H7 (cell line): Measurements from ENCODE around the gene TNFRSF1B. TPM values are rescaled to one million over a fixed set of nuclear protein-coding genes. Genes with fewer than 3 reads are reported as not detected.

ENCODE experiments used
- DNase-seq: peaks from one replicate; pipeline ENCODE4 v3.0.0; 2012
- H3K27me3 ChIP-seq: 2 replicates; pipeline ENCODE4 v1.6.0; 2011; ENCODE audit warnings: mild to moderate bottlenecking, low read length; ENCODE audit not compliant: control insufficient read depth, insufficient read depth
- H3K36me3 ChIP-seq: replicated peaks from 2 replicates; pipeline ENCODE4 v1.5.1; 2011; ENCODE audit warnings: low read length; ENCODE audit not compliant: control insufficient read depth, insufficient read depth
- H3K4me3 ChIP-seq: 2 replicates; pipeline ENCODE4 v1.5.1; 2011; ENCODE audit warnings: low read depth, mild to moderate bottlenecking, control low read depth, low read length, moderate library complexity; ENCODE audit not compliant: insufficient read depth
- total RNA-seq: library from RNA; depleted of rRNA; stranded (reverse); fragments of >200 nt; shearing (Covaris generic); gene quantifications from 2 replicates; pipeline ENCODE4 v1.2.3, GENCODE V29; 2014

Gene TNFRSF1B
- total RNA-seq, 1 experiment from 2014 or later: 1.3 TPM

DNA sequence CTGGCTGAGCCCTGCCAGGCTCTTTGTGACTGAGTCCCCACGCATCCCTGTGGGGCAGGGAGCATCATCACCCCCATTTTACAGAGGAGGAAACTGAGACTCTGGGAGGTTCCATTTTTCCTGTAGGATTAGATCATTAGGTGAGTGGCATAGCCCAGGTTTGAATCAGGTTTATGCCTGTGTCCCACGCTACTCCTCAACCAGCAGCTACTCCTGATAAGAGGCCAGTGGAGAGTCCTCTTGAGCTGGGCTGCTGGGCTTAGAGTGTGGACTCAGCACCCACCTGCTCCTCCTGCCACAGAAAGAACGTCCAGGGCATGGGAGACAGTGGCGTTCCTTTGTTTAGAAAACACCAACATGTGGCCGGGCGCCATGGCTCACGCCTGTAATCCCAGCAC, 30.7 kb downstream of the TNFRSF1B start:
- H3K4me3 ChIP-seq: no peak overlapping the region
- H3K27me3 ChIP-seq: no peaks in the 10 kb centered on the region
- no peaks in the 10 kb centered on the region for H3K36me3 ChIP-seq
- no peak for DNase-seq

DNA sequence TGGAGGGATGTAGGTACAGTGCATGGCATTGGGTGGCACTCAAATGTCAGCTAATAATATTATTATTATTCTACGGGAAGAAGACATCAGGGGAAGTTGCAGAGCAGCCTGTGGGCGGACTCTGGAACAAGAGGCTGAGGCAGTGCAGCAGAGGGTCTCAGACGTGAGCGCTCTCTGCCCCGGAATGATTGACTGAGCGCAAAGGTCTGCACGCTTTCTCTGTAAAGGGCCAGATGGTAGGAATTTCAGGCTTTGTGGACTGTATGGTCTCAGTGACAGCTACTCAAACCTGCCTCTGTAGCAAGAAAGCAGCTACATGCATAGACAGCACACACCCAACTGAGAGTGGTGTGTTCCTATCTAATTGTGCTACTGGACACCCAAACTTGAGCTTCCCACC, 33.4 kb downstream of the TNFRSF1B start:
- no peak overlapping the region for H3K4me3 ChIP-seq
- no peaks in the 10 kb centered on the region for H3K36me3 ChIP-seq
- peak; percentile 19 for DNase-seq
- no peaks in the 10 kb centered on the region for H3K27me3 ChIP-seq

DNA sequence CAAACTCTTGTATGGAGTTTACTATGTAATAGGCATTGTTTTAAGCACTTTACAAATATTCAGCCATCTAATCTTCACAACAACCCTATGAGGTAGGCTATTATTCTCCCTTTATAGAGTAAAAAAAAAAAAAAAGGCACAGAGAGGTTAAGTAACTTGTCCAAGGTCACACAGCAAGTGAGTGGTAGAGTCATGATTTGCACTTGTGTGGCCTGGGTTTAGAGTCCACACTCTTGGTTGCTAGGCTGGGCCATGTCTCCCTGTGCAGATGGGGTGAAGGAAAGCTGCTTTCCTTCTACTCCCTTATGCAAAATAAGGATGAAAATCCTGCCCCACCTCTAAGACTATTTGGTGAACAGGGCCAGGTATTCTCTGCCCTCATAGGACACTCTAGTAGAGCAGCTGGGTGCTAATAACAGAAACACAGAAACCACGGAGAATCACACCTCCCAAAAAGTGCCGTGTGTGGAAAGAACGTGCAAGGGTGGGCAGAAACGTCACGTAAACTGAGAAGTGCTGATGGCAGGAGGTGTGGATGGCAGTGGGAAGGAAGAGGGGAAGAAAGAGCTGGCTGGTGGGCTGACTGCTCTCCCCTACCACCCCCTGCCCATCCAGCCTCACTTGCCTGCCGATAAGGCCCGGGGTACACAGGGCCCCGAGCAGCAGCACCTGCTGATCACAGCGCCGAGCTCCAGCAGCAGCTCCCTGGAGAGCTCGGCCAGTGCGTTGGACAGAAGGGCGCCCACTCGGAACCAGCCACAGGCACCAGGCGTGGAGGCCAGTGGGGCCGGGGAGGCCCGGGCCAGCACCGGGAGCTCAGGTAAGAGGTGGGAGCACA, 34.8 kb downstream of the TNFRSF1B start:
- Histone ChIP-seq H3K36me3 (no peaks in the 10 kb centered on the region), H3K4me3 (no peak overlapping the region), H3K27me3 (no peaks in the 10 kb centered on the region)
- DNase-seq: no peak

DNA sequence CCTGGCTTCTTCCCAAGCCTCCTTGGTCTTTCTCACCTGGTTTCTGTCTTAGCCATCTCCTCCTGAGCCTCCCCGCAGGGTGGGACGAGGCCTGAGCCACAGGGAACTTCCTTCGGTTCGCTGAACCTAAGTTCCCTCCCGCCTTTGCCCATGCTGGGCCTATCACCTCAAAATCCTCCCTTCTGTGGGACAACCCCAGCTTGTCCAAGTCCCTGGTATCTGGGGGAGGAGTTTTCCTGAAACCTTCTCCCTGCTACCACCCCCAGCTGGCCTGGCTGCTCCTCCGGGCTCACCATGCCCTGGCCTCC, 35.4 kb downstream of the TNFRSF1B start:
- Histone ChIP-seq H3K4me3 (no peak overlapping the region), H3K36me3 (no peaks in the 10 kb centered on the region), H3K27me3 (no peaks in the 10 kb centered on the region)
- peak; percentile 74 for DNase-seq

DNA sequence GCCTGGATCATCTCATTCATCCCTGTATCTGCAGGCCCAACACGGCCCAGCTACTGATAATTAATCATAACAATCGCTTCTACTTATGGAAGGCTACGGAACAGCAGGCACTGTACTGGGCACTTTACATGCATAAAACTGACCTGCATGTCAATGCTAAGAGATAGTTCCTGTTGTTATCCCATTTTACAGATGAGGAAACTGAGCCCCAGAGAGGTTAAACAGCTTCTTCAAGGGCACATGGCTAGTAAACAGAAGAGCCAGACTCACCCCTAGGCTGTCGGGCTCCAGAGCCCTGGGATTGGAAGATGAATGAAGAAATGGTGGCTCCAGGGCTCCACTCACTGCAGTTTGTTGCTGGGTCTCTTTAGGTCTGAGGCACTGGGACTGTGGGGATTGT, 35.8 kb downstream of the TNFRSF1B start:
- no peaks in the 10 kb centered on the region for H3K27me3 ChIP-seq
- H3K4me3 ChIP-seq: no peak overlapping the region
- peak; percentile 36 for DNase-seq

DNA sequence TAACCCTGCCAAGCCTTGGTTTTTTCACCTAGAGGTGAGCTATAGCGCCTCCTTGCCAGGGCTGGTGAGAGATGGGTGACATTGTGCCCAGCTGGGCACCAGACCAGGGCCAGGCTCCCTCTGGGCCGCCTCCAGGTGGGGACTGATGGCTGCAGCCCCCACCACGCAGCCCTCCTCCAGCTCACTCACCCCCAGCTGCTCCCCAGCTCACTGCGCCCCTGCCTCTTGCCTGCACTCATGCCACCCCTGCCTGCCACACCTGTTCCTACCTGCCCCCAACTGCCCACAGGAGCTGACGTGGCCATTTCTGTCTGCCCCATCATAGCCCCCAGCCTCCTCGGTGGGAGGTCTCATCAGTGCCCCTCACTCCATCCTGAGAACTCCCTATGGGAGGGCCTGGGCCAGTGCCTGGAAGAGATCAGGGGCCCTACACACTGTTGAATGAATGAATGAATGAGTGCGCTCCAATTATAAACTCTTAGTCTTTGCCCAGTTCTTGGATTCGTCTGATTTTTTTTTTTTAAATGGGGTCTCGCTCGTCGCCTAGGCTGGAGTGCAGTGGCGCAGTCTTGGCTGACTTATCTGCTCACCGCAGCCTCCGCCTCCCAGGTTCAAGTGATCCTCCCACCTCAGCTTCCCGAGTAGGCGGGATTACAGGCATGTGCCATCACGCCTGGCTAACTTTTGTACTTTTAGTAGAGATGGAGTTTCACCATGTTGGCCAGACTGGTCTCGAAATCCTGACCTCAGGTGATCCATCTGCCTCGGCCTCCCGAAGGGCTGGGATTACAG, 36.6 kb downstream of the TNFRSF1B start:
- Histone ChIP-seq H3K27me3 (no peaks in the 10 kb centered on the region), H3K4me3 (no peak overlapping the region), H3K36me3 (no peaks in the 10 kb centered on the region)
- DNase-seq: peak; percentile 43

More for the DNA sequence above, 35.8 kb downstream of the TNFRSF1B start:
- no peaks in the 10 kb centered on the region for H3K36me3 ChIP-seq

DNA sequence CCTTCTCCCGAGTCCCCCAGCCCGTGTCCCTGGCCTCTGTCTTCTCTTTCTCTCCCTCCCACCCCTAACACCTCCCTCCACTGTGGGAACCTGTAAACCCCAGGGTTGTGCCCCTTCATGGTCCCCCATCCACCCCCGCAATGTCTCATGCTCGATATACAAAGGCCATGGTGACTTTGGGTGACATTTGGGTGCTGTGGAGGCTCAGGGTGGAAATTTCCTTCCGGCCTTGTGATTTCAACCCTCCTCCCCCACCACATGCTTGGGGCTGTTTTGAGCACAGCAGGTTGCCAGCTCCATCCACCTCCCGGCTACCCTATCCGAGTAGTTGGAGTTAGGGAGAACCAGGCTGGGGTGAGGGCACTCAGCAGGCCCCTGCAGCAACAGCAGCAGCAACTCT, 37.3 kb downstream of the TNFRSF1B start:
- DNase-seq: peak; percentile 74
- no peaks in the 10 kb centered on the region for H3K27me3 ChIP-seq
- no peak overlapping the region for H3K4me3 ChIP-seq
- no peaks in the 10 kb centered on the region for H3K36me3 ChIP-seq

DNA sequence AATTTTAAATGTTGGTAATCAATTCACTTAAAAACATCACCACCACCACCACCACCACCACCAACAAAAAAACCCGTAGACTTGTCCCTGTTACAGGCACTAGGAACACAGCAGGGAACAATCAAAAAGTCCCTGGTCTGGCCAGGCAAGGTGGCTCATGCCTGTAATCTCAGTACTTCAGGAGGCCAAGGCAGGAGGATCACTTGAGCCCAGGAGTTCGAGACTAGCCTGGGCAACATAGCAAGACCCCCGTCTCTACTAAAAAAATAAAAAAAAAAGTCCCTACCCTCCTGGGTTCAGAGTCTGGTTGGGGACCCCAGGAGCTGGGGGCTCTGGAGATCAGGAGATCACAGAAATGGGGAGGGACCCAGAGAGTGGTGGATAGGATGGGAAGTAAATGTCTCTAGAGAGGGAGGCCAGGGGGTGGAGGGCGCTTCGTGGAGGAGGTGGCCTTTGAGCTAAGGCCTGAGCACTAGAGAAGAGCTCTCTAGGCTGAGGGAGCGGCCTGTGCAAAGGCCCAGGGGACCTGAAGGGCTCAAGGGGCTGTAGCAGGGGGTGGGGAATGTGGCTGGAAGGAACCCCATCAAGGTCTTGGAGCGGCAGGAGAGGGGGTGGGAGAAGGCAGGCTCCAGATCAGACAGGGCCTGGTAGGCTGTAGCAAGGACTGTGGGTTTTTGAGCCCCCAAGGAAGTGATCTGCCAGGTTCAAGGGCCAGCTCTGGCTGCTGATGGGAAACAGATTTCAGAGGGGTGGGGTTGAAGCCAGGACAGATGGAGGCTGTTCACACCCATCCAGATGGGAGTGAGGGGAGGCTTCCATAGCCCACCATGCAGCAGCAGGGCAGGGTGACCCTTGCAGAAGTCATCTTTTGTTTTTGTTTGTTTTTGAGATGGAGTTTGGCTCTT, 38.2 kb downstream of the TNFRSF1B start:
- peak; percentile 31 for DNase-seq
- Histone ChIP-seq H3K4me3 (no peak overlapping the region), H3K36me3 (no peaks in the 10 kb centered on the region)

DNA sequence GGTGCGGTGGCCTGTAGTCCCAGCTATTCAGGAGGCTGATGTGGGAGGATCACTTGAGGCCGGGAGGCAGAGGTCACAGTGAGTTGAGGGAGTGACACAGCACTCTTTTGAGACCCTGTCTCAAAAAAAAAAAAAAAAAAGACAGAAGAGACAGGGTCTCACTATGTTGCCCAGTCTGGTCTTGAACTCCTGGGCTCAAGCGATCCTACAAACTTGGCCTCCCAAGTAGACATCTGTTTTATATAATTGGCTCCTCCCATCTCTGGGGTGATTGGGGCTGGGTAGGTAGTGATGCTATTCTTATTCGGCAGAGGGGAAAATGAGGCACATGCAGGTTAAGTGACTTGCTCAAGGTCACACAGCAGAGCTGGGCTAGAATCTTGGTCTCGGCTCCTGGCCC, 39.4 kb downstream of the TNFRSF1B start:
- H3K27me3 ChIP-seq: no peaks in the 10 kb centered on the region
- H3K4me3 ChIP-seq: no peak overlapping the region
- no peak for DNase-seq
- H3K36me3 ChIP-seq: no peaks in the 10 kb centered on the region

More for the DNA sequence above, 38.2 kb downstream of the TNFRSF1B start:
- H3K27me3 ChIP-seq: no peaks in the 10 kb centered on the region

DNA sequence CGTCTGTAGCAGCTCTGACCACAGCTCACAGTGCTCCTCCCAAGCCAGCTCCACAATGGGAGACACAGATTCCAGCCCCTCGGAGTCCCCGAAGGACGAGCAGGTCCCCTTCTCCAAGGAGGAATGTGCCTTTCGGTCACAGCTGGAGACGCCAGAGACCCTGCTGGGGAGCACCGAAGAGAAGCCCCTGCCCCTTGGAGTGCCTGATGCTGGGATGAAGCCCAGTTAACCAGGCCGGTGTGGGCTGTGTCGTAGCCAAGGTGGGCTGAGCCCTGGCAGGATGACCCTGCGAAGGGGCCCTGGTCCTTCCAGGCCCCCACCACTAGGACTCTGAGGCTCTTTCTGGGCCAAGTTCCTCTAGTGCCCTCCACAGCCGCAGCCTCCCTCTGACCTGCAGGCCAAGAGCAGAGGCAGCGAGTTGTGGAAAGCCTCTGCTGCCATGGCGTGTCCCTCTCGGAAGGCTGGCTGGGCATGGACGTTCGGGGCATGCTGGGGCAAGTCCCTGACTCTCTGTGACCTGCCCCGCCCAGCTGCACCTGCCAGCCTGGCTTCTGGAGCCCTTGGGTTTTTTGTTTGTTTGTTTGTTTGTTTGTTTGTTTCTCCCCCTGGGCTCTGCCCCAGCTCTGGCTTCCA, 40.1 kb downstream of the TNFRSF1B start:
- no peak overlapping the region for H3K4me3 ChIP-seq
- no peaks in the 10 kb centered on the region for H3K36me3 ChIP-seq
- no peaks in the 10 kb centered on the region for H3K27me3 ChIP-seq
- peak; percentile 63 for DNase-seq

DNA sequence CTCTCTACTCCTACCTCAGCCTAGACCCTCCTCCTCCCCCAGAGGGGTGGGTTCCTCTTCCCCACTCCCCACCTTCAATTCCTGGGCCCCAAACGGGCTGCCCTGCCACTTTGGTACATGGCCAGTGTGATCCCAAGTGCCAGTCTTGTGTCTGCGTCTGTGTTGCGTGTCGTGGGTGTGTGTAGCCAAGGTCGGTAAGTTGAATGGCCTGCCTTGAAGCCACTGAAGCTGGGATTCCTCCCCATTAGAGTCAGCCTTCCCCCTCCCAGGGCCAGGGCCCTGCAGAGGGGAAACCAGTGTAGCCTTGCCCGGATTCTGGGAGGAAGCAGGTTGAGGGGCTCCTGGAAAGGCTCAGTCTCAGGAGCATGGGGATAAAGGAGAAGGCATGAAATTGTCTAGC, 41.5 kb downstream of the TNFRSF1B start:
- H3K27me3 ChIP-seq: no peaks in the 10 kb centered on the region
- no peak for DNase-seq
- no peaks in the 10 kb centered on the region for H3K36me3 ChIP-seq
- H3K4me3 ChIP-seq: no peak overlapping the region

DNA sequence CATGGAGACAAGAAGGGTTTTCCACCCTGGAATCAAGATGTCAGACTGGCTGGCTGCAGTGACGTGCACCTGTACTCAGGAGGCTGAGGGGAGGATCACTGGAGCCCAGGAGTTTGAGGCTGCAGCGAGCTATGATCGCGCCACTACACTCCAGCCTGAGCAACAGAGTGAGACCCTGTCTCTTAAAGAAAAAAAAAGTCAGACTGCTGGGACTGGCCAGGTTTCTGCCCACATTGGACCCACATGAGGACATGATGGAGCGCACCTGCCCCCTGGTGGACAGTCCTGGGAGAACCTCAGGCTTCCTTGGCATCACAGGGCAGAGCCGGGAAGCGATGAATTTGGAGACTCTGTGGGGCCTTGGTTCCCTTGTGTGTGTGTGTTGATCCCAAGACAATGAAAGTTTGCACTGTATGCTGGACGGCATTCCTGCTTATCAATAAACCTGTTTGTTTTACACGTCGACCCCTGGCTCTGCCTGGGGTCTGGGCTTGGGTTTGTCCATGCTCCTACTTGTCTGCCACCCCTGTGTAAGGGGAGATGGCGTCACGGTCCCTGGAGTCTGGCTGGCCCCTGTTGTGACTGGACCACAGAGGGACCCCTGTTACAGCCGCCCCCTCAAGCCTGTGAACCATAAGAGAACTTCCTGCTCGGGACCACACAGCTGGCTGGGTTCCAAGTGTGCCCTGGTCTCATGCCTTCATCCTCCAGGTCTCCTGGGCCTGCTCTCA, 42.1 kb downstream of the TNFRSF1B start:
- DNase-seq: peak; percentile 94
- H3K27me3 ChIP-seq: no peaks in the 10 kb centered on the region
- no peaks in the 10 kb centered on the region for H3K36me3 ChIP-seq
- no peak overlapping the region for H3K4me3 ChIP-seq

DNA sequence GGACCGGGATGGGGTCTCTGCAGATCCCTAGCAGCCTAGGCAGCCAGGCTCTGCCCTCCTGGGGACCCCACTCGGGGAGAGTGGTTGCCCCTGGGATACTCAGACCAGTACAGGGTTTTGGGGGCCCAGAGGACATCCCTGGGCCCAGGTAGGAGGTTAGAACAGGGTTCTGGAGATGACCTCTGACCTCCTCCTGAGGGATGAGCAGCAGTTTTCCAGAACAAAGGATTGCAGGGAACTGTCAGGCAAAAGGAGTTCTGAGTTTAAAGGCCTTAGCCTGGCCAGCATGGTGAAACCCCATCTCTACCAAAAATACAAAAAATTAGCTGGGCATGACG, 42.7 kb downstream of the TNFRSF1B start:
- DNase-seq: no peak
- no peak overlapping the region for H3K4me3 ChIP-seq
- no peaks in the 10 kb centered on the region for H3K36me3 ChIP-seq
- H3K27me3 ChIP-seq: no peaks in the 10 kb centered on the region
